ENCODE measurements around the gene PCNX4.

Gene PCNX4

GRCh38 chr14:60178164-60178563 is 86.4 kb downstream of the PCNX4 start:
- DNase-seq, result no peak

- DNase-seq, result no peak
These were observed 87.1 kb downstream of the PCNX4 start for GRCh38 chr14:60178820-60179219.

GRCh38 chr14:60179431-60179869 is 87.7 kb downstream of the PCNX4 start:
- DNase-seq, result no peak

- DNase-seq, result no peak
These were observed 91.4 kb downstream of the PCNX4 start for GRCh38 chr14:60183138-60183537.

GRCh38 chr14:60183741-60184140 is 92.0 kb downstream of the PCNX4 start:
- DNase-seq, result no peak

- DNase-seq, result no peak
These were observed 92.6 kb downstream of the PCNX4 start for GRCh38 chr14:60184146-60184904.

GRCh38 chr14:60184905-60185555 is 93.3 kb downstream of the PCNX4 start:
- no peak for DNase-seq

GRCh38 chr14:60188115-60188514 is 96.4 kb downstream of the PCNX4 start:
- DNase-seq, result no peak

GRCh38 chr14:60188696-60189095 is 97.0 kb downstream of the PCNX4 start:
- DNase-seq, result no peak

GRCh38 chr14:60189923-60190840 is 98.5 kb downstream of the PCNX4 start:
- no peak for DNase-seq

- DNase-seq, result no peak
These were observed 103.6 kb downstream of the PCNX4 start for GRCh38 chr14:60195179-60195810.

- DNase-seq, result no peak
These were observed 104.6 kb downstream of the PCNX4 start for GRCh38 chr14:60196291-60196690.

GRCh38 chr14:60197629-60198303 is 106.0 kb downstream of the PCNX4 start:
- no peak for DNase-seq

- no peak for DNase-seq
These were observed 107.6 kb downstream of the PCNX4 start for GRCh38 chr14:60199321-60199720.

- DNase-seq, result no peak
These were observed 112.5 kb downstream of the PCNX4 start for GRCh38 chr14:60204104-60204842.

- DNase-seq, result no peak
These were observed 113.4 kb downstream of the PCNX4 start for GRCh38 chr14:60204843-60205774.

- DNase-seq, result no peak
These were observed 114.5 kb downstream of the PCNX4 start for GRCh38 chr14:60206249-60206670.

- no peak for DNase-seq
These were observed 115.3 kb downstream of the PCNX4 start for GRCh38 chr14:60206837-60207533.

GRCh38 chr14:60210703-60211102 is 119.0 kb downstream of the PCNX4 start:
- DNase-seq, result no peak

GRCh38 chr14:60211153-60211552 is 119.4 kb downstream of the PCNX4 start:
- no peak for DNase-seq

All from NCI-H187 (cell line).